Measurements from ENCODE around the gene EID2. TPM values are rescaled to one million over a fixed set of nuclear protein-coding genes. Genes with fewer than 3 reads are reported as not detected.
A peak's percentile ranks its signal among the peaks of the same experiment; 100 is the strongest.

EID2 gene
- total and polyA plus RNA-seq, 2 of the 13 experiments (the other 11 are each of a cell fraction or from before 2014, with no cell fraction given) = 3.7 to 14.1 TPM

- H3K4me2 ChIP-seq (ENCODE audit: low read depth, low read length) = peak overlapping the region; percentile 86
- no peak overlapping the region for H3K27ac ChIP-seq (ENCODE audit: extremely low read length, insufficient read depth, low read length)
- no peak for DNase-seq (ENCODE audit: low spot score)
- ChIA-PET POLR2A (no interaction called here), CTCF (ENCODE audit: low intra/inter-chr PET ratio, low total read pairs) (no interaction called here)
- TF ChIP-seq ZNF460 (CRISPR knock-in tag; IDR thresholded peaks at IDR 0.05; ENCODE audit: borderline replicate concordance) = 0 out of 2 replicates have a peak, but pooled peaks have one; percentile 67
- TF ChIP-seq SOX13 (IDR thresholded peaks at IDR 0.05) = no peak
- no peak for TF ChIP-seq SOX13 (CRISPR knock-in tag; conservative IDR thresholded peaks at IDR 0.05 in 1 of 2, IDR thresholded peaks at IDR 0.05 in 1 of 2)
- TF ChIP-seq FOXJ3 (CRISPR knock-in tag; IDR thresholded peaks at IDR 0.05; ENCODE audit: borderline replicate concordance) = no peak
- no peak for TF ChIP-seq ZSCAN31 (CRISPR knock-in tag; IDR thresholded peaks at IDR 0.05; ENCODE audit: low read depth)
- WGBS (ENCODE audit: low lambda C conversion rate) = 39% methylated on average over 6 of the region's 6 CpGs
- no peaks in the 10 kb centered on the region for H3K79me2 ChIP-seq (ENCODE audit: insufficient read depth, low read length)
- H2AFZ ChIP-seq (ENCODE audit: low read length) = no peak overlapping the region
- H3K36me3 ChIP-seq (replicated peaks in 1 of 2; ENCODE audit: control insufficient read depth in 1 of 2, insufficient read depth in 2 of 2, low read length in 2 of 2) = no peaks in the 10 kb centered on the region
- in situ Hi-C loops (cut with HindIII; ENCODE audit: extremely low pct_ligation_motif_present, low pct_unique_long_range_greater_than_20kb) = no loop called here
- peak overlapping the region in 2 of 3 experiments; percentile 66 to 83; a peak in 2 of 6 replicates for H3K4me3 ChIP-seq (replicated peaks in 1 of 3; ENCODE audit: insufficient read depth in 1 of 3, low read depth in 2 of 3, low read length in 3 of 3)
- no TSS peak for BruUV-seq (replicated peaks)
- peaks cover 26% of the 10 kb centered on the region for H3K4me1 ChIP-seq (ENCODE audit: insufficient read depth, low read length)
- H3K9me3 ChIP-seq (ENCODE audit: low read length) = no peaks in the 10 kb centered on the region
- intact Hi-C loops (cut with micrococcal nuclease; ENCODE audit: unreplicated experiment) = no loop called here
- H3K9ac ChIP-seq (ENCODE audit: insufficient read depth, low read depth, low read length) = no peak overlapping the region
- ATAC-seq = no peak
- H3K27me3 ChIP-seq (ENCODE audit: control insufficient read depth in 1 of 2, insufficient read depth in 2 of 2, low read length in 2 of 2) = peaks cover 1 to 36% of the 10 kb centered on the region in 2 experiments; a peak in 4 of 5 replicates
- H4K20me1 ChIP-seq (ENCODE audit: insufficient read depth, low read length) = no peaks in the 10 kb centered on the region
- no peak for FAIRE-seq
Observed at GRCh38 chr19:39516270-39516669, 23.7 kb downstream of the EID2 start.

GRCh38 chr19:39515551-39516191 lies 24.3 kb downstream of the EID2 start:
- Histone ChIP-seq H3K4me2 (ENCODE audit: low read depth, low read length) (peak overlapping the region; percentile 86), H3K9me3 (ENCODE audit: low read length) (no peaks in the 10 kb centered on the region), H3K9ac (ENCODE audit: insufficient read depth, low read depth, low read length) (no peak overlapping the region), H3K27ac (ENCODE audit: extremely low read length, insufficient read depth, low read length) (no peak overlapping the region), H3K4me3 (replicated peaks in 1 of 3; ENCODE audit: insufficient read depth in 1 of 3, low read depth in 2 of 3, low read length in 3 of 3) (peak overlapping the region; percentile 65 to 83 (median 66)), H3K36me3 (replicated peaks in 1 of 2; ENCODE audit: control insufficient read depth in 1 of 2, insufficient read depth in 2 of 2, low read length in 2 of 2) (no peaks in the 10 kb centered on the region), H3K27me3 (ENCODE audit: control insufficient read depth in 1 of 2, insufficient read depth in 2 of 2, low read length in 2 of 2) (peaks cover 1 to 36% of the 10 kb centered on the region in 2 experiments; a peak in 4 of 5 replicates), H2AFZ (ENCODE audit: low read length) (peak overlapping the region; percentile 49), H3K4me1 (ENCODE audit: insufficient read depth, low read length) (peaks cover 20% of the 10 kb centered on the region), H3K79me2 (ENCODE audit: insufficient read depth, low read length) (no peaks in the 10 kb centered on the region), H4K20me1 (ENCODE audit: insufficient read depth, low read length) (no peaks in the 10 kb centered on the region)
- intact Hi-C loops (cut with micrococcal nuclease; ENCODE audit: unreplicated experiment) (no loop called here), in situ Hi-C loops (cut with HindIII; ENCODE audit: extremely low pct_ligation_motif_present, low pct_unique_long_range_greater_than_20kb) (no loop called here)
- DNase-seq (ENCODE audit: low spot score) (no peak), ATAC-seq (peak; percentile 47), FAIRE-seq (no peak)
- ChIA-PET POLR2A (no interaction called here), CTCF (ENCODE audit: low intra/inter-chr PET ratio, low total read pairs) (no interaction called here)
- 5% methylated on average over 18 of the region's 44 CpGs for WGBS (ENCODE audit: low lambda C conversion rate)
- BruUV-seq (replicated peaks) = no TSS peak
- TF ChIP-seq TMF1 (CRISPR knock-in tag; IDR thresholded peaks at IDR 0.05; ENCODE audit: low read depth) (no peak), IRF9 (CRISPR knock-in tag; IDR thresholded peaks at IDR 0.05; ENCODE audit: borderline replicate concordance) (no peak), ZNF136 (CRISPR knock-in tag; IDR thresholded peaks at IDR 0.05; ENCODE audit: low read depth) (no peak)
- TF ChIP-seq, protein P1, sequence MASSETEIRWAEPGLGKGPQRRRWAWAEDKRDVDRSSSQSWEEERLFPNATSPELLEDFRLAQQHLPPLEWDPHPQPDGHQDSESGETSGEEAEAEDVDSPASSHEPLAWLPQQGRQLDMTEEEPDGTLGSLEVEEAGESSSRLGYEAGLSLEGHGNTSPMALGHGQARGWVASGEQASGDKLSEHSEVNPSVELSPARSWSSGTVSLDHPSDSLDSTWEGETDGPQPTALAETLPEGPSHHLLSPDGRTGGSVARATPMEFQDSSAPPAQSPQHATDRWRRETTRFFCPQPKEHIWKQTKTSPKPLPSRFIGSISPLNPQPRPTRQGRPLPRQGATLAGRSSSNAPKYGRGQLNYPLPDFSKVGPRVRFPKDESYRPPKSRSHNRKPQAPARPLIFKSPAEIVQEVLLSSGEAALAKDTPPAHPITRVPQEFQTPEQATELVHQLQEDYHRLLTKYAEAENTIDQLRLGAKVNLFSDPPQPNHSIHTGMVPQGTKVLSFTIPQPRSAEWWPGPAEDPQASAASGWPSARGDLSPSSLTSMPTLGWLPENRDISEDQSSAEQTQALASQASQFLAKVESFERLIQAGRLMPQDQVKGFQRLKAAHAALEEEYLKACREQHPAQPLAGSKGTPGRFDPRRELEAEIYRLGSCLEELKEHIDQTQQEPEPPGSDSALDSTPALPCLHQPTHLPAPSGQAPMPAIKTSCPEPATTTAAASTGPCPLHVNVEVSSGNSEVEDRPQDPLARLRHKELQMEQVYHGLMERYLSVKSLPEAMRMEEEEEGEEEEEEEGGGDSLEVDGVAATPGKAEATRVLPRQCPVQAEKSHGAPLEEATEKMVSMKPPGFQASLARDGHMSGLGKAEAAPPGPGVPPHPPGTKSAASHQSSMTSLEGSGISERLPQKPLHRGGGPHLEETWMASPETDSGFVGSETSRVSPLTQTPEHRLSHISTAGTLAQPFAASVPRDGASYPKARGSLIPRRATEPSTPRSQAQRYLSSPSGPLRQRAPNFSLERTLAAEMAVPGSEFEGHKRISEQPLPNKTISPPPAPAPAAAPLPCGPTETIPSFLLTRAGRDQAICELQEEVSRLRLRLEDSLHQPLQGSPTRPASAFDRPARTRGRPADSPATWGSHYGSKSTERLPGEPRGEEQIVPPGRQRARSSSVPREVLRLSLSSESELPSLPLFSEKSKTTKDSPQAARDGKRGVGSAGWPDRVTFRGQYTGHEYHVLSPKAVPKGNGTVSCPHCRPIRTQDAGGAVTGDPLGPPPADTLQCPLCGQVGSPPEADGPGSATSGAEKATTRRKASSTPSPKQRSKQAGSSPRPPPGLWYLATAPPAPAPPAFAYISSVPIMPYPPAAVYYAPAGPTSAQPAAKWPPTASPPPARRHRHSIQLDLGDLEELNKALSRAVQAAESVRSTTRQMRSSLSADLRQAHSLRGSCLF (CRISPR knock-in tag; IDR thresholded peaks at IDR 0.05; ENCODE audit: borderline replicate concordance) = no peak

All from HepG2 (cell line).